HepG2 (cell line): ENCODE results near the gene MAPK10. TPM values are rescaled to one million over a fixed set of nuclear protein-coding genes. Genes with fewer than 3 reads are reported as not detected.

Experiments used
- ATAC-seq: fragments of 200-7000 bp; cut with Tn5 transposase; 3 replicates; pipeline ENCODE4 v1.9.1; 2020; ENCODE audit warnings: mild to moderate bottlenecking, moderate library complexity
- BruUV-seq: library from RNA; stranded (reverse); fragments of 400-500 nt; replicated peaks from 2 replicates; lab custom pipeline; 2021; lab: Mats Ljungman, UMichigan
- CTCF ChIA-PET: fragments of 300-600 bp; formaldehyde crosslinking; extraction: SDS; loops from one replicate; lab custom pipeline; 2021; ENCODE audit warnings: low total read pairs, inconsistent platforms, low intra/inter-chr PET ratio; lab: Yijun Ruan, JAX
- POLR2A ChIA-PET: fragments of 350-600 bp; sonication (Branson Sonifier 250); formaldehyde crosslinking; loops from one replicate; lab custom pipeline; 2020; ENCODE audit warnings: antibody characterized with exemption, inconsistent platforms; lab: Yijun Ruan, JAX
- DNase-seq: peaks from one replicate; pipeline ENCODE4 v3.0.0-alpha.2; 2015; ENCODE audit warnings: low spot score
- FAIRE-seq: peaks from 3 replicates; lab custom pipeline; 2011; peaks lifted over from hg19 to GRCh38; lab: Jason Lieb, UNC
- H2AFZ ChIP-seq: one replicate; pipeline ENCODE4 v1.6.1; 2011; ENCODE audit warnings: low read length, inconsistent platforms
- H3K27ac ChIP-seq: fragments of 300-600 bp; 3 replicates; pipeline ENCODE4 v1.8.0; 2011; ENCODE audit warnings: mixed run types, mild to moderate bottlenecking, mixed read lengths, low read length, inconsistent platforms; ENCODE audit not compliant: insufficient read depth; ENCODE audit errors: extremely low read length
- H3K27me3 ChIP-seq, 2 experiments: fragments of 200-600 bp in 1 of 2; 2 replicates in 1 of 2; 3 replicates in 1 of 2; pipeline versions ENCODE4 v1.6.0 to v1.8.0; 2011; ENCODE audit warnings: low read length in 2 of 2, mild to moderate bottlenecking in 2 of 2, moderate library complexity in 2 of 2, inconsistent platforms in 1 of 2; ENCODE audit not compliant: insufficient read depth in 2 of 2, control insufficient read depth in 1 of 2
- H3K36me3 ChIP-seq, 2 experiments: fragments of 200-600 bp in 1 of 2; replicated peaks in 1 of 2; 2 replicates in 1 of 2; 3 replicates in 1 of 2; pipeline versions ENCODE4 v1.5.1 to v1.8.0; 2011; ENCODE audit warnings: low read length in 2 of 2, inconsistent platforms in 1 of 2; ENCODE audit not compliant: insufficient read depth in 2 of 2, control insufficient read depth in 1 of 2
- H3K4me1 ChIP-seq: 2 replicates; pipeline ENCODE4 v1.5.1; 2012; ENCODE audit warnings: low read length, inconsistent platforms; ENCODE audit not compliant: insufficient read depth
- H3K4me2 ChIP-seq: 2 replicates; pipeline ENCODE4 v1.6.0; 2011; ENCODE audit warnings: low read depth, low read length, inconsistent platforms
- H3K4me3 ChIP-seq, 3 experiments: fragments of 200-600 bp in 1 of 3; sonication (generic), shearing (Covaris generic) in 1 of 3; replicated peaks in 1 of 3; 2 replicates each; pipeline ENCODE4 v1.5.1; 2011 to 2016; ENCODE audit warnings: low read length in 3 of 3, inconsistent platforms in 2 of 3, low read depth in 2 of 3, mild to moderate bottlenecking in 2 of 3, control low read depth in 1 of 3, mixed read lengths in 1 of 3; ENCODE audit not compliant: insufficient read depth in 1 of 3
- H3K79me2 ChIP-seq: one replicate; pipeline ENCODE4 v1.6.1; 2011; ENCODE audit warnings: low read length, inconsistent platforms; ENCODE audit not compliant: insufficient read depth
- H3K9ac ChIP-seq: 2 replicates; pipeline ENCODE4 v1.6.0; 2011; ENCODE audit warnings: mild to moderate bottlenecking, low read depth, low read length, inconsistent platforms; ENCODE audit not compliant: insufficient read depth
- H3K9me3 ChIP-seq: 2 replicates; pipeline ENCODE4 v1.5.1; 2012; ENCODE audit warnings: mild to moderate bottlenecking, low read length
- H4K20me1 ChIP-seq: 2 replicates; pipeline ENCODE4 v1.6.0; 2011; ENCODE audit warnings: inconsistent platforms, mild to moderate bottlenecking, low read length, moderate library complexity; ENCODE audit not compliant: insufficient read depth
- CC2D1A ChIP-seq: sonication (generic); formaldehyde crosslinking; IDR thresholded peaks from 2 replicates; pipeline ENCODE4 v1.8.1; 2023; ENCODE audit warnings: mild to moderate bottlenecking, missing genetic modification reagents
- ELF3 ChIP-seq: IDR thresholded peaks from 2 replicates; pipeline ENCODE4 v1.6.1; 2016; ENCODE audit warnings: missing genetic modification reagents, missing compliant biosample characterization
- JARID2 ChIP-seq: sonication (generic); formaldehyde crosslinking; IDR thresholded peaks from 2 replicates; pipeline ENCODE4 v1.8.1; 2023; ENCODE audit warnings: missing genetic modification reagents, inconsistent platforms; ENCODE audit not compliant: insufficient replicate concordance
- KDM4B ChIP-seq: sonication (generic); formaldehyde crosslinking; IDR thresholded peaks from 2 replicates; pipeline ENCODE4 v1.4.0; 2020; ENCODE audit warnings: missing genetic modification reagents
- KMT2B ChIP-seq: IDR thresholded peaks from 2 replicates; pipeline ENCODE4 v1.6.1; 2016; ENCODE audit warnings: missing genetic modification reagents, missing compliant biosample characterization
- PAF1 ChIP-seq: IDR thresholded peaks from 2 replicates; pipeline ENCODE4 v1.6.1; 2016; ENCODE audit warnings: missing genetic modification reagents, missing compliant biosample characterization
- POLR2G ChIP-seq: fragments of 200-400 bp; formaldehyde crosslinking; IDR thresholded peaks from 2 replicates; pipeline ENCODE4 v1.6.1; 2018; ENCODE audit warnings: mild to moderate bottlenecking, low read depth, low read length, moderate library complexity
- PRPF4 ChIP-seq: fragments of 200-400 bp; formaldehyde crosslinking; IDR thresholded peaks from 2 replicates; pipeline ENCODE4 v1.6.1; 2016; ENCODE audit warnings: low read length, low read depth; ENCODE audit not compliant: poor library complexity, severe bottlenecking
- RXRB ChIP-seq: IDR thresholded peaks from 2 replicates; pipeline ENCODE4 v1.6.1; 2016; ENCODE audit warnings: borderline replicate concordance, missing genetic modification reagents, missing compliant biosample characterization
- SMAD9 ChIP-seq: sonication (generic); formaldehyde crosslinking; IDR thresholded peaks from 2 replicates; pipeline ENCODE4 v1.5.1; 2020; ENCODE audit warnings: mild to moderate bottlenecking, missing genetic modification reagents
- SPEN ChIP-seq: sonication (generic); formaldehyde crosslinking; IDR thresholded peaks from 2 replicates; pipeline ENCODE4 v1.5.1; 2020; ENCODE audit warnings: low read depth, mild to moderate bottlenecking, missing genetic modification reagents
- ZNF136 ChIP-seq: sonication (generic); formaldehyde crosslinking; IDR thresholded peaks from 2 replicates; pipeline ENCODE4 v1.8.1; 2022; ENCODE audit warnings: low read depth, mild to moderate bottlenecking, moderate library complexity, missing genetic modification reagents
- ZNF232 ChIP-seq: sonication (generic); formaldehyde crosslinking; IDR thresholded peaks from 2 replicates; pipeline ENCODE4 v1.4.0; 2020; ENCODE audit warnings: missing genetic modification reagents, borderline replicate concordance
- ZNF3 ChIP-seq: IDR thresholded peaks from 2 replicates; pipeline ENCODE4 v1.7.0; 2017; ENCODE audit warnings: inconsistent platforms
- ZZZ3 ChIP-seq: sonication (generic); formaldehyde crosslinking; IDR thresholded peaks from 2 replicates; pipeline ENCODE4 v1.4.0; 2020; ENCODE audit warnings: missing genetic modification reagents, mild to moderate bottlenecking, borderline replicate concordance
- WGBS: methylation state at CpG from one replicate; pipeline ENCODE4 v1.1.6; 2017; ENCODE audit warnings: low lambda C conversion rate; 5-methylcytosine and 5-hydroxymethylcytosine counted together
- in situ Hi-C: cut with HindIII; loops from 2 replicates; pipeline ENCODE4 v1.10.0; 2017; ENCODE audit warnings: low pct_unique_long_range_greater_than_20kb; ENCODE audit not compliant: extremely low pct_ligation_motif_present
- intact Hi-C: fragments of 100-400 bp; cut with micrococcal nuclease; formaldehyde crosslinking; loops from one replicate; pipeline ENCODE4 v1.10.0; 2022; ENCODE audit not compliant: unreplicated experiment
- polyA plus RNA-seq, 8 experiments: library from polyadenylated mRNA; depleted of rRNA in 3 of 8; stranded (reverse) in 7 of 8; unstranded in 1 of 8; fragments of >200 nt; fragmentation: Illumina TruSeq in 4 of 8; extraction: Trizol in 4 of 8; gene quantifications; 2 replicates each; pipeline versions ENCODE4 v1.2.1 to v1.2.3, GENCODE V29; 2011 to 2016; ENCODE audit warnings: low read depth in 4 of 8, missing spikeins in 1 of 8, mixed read lengths in 1 of 8; ENCODE audit not compliant: insufficient read depth in 1 of 8
- total RNA-seq, 5 experiments: library from RNA; depleted of rRNA; stranded (reverse); fragments of >200 nt; fragmentation: Illumina TruSeq; extraction: Trizol; gene quantifications; 2 replicates each; pipeline ENCODE4 v1.2.3, GENCODE V29; 2016; ENCODE audit warnings: low read depth in 1 of 5

MAPK10 gene
- total and polyA plus RNA-seq, 2 of the 13 experiments (the other 11 are each of a cell fraction or from before 2014, with no cell fraction given): not detected

DNA sequence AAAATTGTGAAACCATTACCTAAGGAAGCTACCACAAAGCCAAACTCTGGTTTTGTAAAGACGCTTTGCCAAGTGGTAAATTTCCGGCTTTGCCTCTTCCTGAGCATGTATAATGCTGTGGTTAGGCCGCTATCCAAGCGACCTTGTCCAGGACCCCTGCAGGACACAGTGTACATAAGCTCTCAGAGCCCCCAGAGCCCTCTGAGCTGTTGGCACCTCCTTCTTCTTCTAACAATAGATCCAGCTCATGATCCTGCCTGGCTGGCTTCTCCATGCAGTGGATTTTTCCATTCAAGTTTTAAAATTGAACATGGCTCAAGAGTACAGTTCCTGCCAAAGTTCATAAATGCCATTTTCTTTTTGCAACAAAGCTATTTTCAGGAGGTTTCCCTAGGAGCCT, 326.7 kb downstream of the MAPK10 start:
- ChIA-PET POLR2A (no interaction called here), CTCF (no interaction called here)
- in situ Hi-C loops: no loop called here
- intact Hi-C loops: no loop called here
- no peak overlapping the region for H3K4me2 ChIP-seq
- no peaks in the 10 kb centered on the region for H3K4me1 ChIP-seq
- H2AFZ ChIP-seq: no peak overlapping the region
- ATAC-seq: peak; percentile 60; the same call in 2 of the 3 replicates
- TF ChIP-seq ELF3 (CRISPR knock-in tag) (no peak), ZNF232 (CRISPR knock-in tag) (no peak), SMAD9 (CRISPR knock-in tag) (no peak), SPEN (CRISPR knock-in tag) (no peak), KMT2B (CRISPR knock-in tag) (no peak), PRPF4 (no peak), ZNF3 (CRISPR knock-in tag) (no peak), POLR2G (no peak), RXRB (CRISPR knock-in tag) (no peak), ZNF136 (CRISPR knock-in tag) (no peak), ZZZ3 (CRISPR knock-in tag) (no peak), CC2D1A (no peak), JARID2 (CRISPR knock-in tag) (no peak), KDM4B (CRISPR knock-in tag) (no peak), PAF1 (CRISPR knock-in tag) (no peak)
- BruUV-seq: no TSS peak
- H3K27ac ChIP-seq: no peak overlapping the region
- no peak overlapping the region for H3K9ac ChIP-seq
- H3K36me3 ChIP-seq: no peaks in the 10 kb centered on the region
- no peaks in the 10 kb centered on the region for H3K79me2 ChIP-seq
- no peak for FAIRE-seq
- no peaks in the 10 kb centered on the region for H3K27me3 ChIP-seq
- no peaks in the 10 kb centered on the region for H4K20me1 ChIP-seq
- no peak for DNase-seq
- H3K4me3 ChIP-seq: no peak overlapping the region
- H3K9me3 ChIP-seq: no peaks in the 10 kb centered on the region
- 34% methylated on average over 2 of the region's 4 CpGs for WGBS
